Astrocyte (in vitro differentiated cells and primary cell): ENCODE results near the gene OR51D1. TPM values are rescaled to one million over a fixed set of nuclear protein-coding genes. Genes with fewer than 3 reads are reported as not detected.
A peak's percentile ranks its signal among the peaks of the same experiment; 100 is the strongest.

Experiments
- DNase-seq: peaks from one replicate; pipeline ENCODE4 v3.0.0-alpha.2; 2010; ENCODE audit warnings: low read depth
- FAIRE-seq: peaks from 2 replicates; lab custom pipeline; 2011; peaks lifted over from hg19 to GRCh38; lab: Jason Lieb, UNC
- H2AFZ ChIP-seq: 2 replicates; pipeline ENCODE4 v1.6.0; 2012; ENCODE audit warnings: low read depth, low read length, inconsistent platforms
- H3K27ac ChIP-seq: 2 replicates; pipeline ENCODE4 v1.5.1; 2011; ENCODE audit warnings: low read depth, low read length, inconsistent platforms
- H3K27me3 ChIP-seq: 2 replicates; pipeline ENCODE4 v1.6.0; 2011; ENCODE audit warnings: low read length, inconsistent platforms; ENCODE audit not compliant: insufficient read depth
- H3K36me3 ChIP-seq: 2 replicates; pipeline ENCODE4 v1.5.1; 2011; ENCODE audit warnings: low read length, inconsistent platforms; ENCODE audit not compliant: insufficient read depth
- H3K4me1 ChIP-seq: 2 replicates; pipeline ENCODE4 v1.5.1; 2011; ENCODE audit warnings: low read length, inconsistent platforms; ENCODE audit not compliant: insufficient read depth
- H3K4me2 ChIP-seq: 2 replicates; pipeline ENCODE4 v1.6.0; 2012; ENCODE audit warnings: low read length, inconsistent platforms
- H3K4me3 ChIP-seq: 2 replicates; pipeline ENCODE4 v1.5.1; 2011; ENCODE audit warnings: low read depth, mild to moderate bottlenecking, low read length, inconsistent platforms; ENCODE audit not compliant: insufficient read depth
- H3K79me2 ChIP-seq: 2 replicates; pipeline ENCODE4 v1.6.0; 2012; ENCODE audit warnings: mild to moderate bottlenecking, low read length, inconsistent platforms; ENCODE audit not compliant: insufficient read depth
- H3K9ac ChIP-seq: 2 replicates; pipeline ENCODE4 v1.6.0; 2012; ENCODE audit warnings: mild to moderate bottlenecking, low read length, inconsistent platforms
- H3K9me3 ChIP-seq: 2 replicates; pipeline ENCODE4 v1.5.1; 2012; ENCODE audit warnings: low read depth, mild to moderate bottlenecking, low read length, inconsistent platforms; ENCODE audit not compliant: insufficient read depth
- H4K20me1 ChIP-seq: 2 replicates; pipeline ENCODE4 v1.6.0; 2012; ENCODE audit warnings: low read length, inconsistent platforms; ENCODE audit not compliant: insufficient read depth
- H3K27ac Mint-ChIP-seq: one replicate; pipeline ENCODE4 v1.8.0; 2021; ENCODE audit warnings: mild to moderate bottlenecking, mixed read lengths; ENCODE audit not compliant: unreplicated experiment
- H3K27me3 Mint-ChIP-seq: one replicate; pipeline ENCODE4 v1.8.0; 2021; ENCODE audit warnings: low read depth, mixed read lengths; ENCODE audit not compliant: unreplicated experiment
- H3K36me3 Mint-ChIP-seq: one replicate; pipeline ENCODE4 v1.8.0; 2021; ENCODE audit warnings: low read depth, mixed read lengths; ENCODE audit not compliant: unreplicated experiment
- H3K4me1 Mint-ChIP-seq: one replicate; pipeline ENCODE4 v1.8.0; 2021; ENCODE audit warnings: low read depth, mixed read lengths; ENCODE audit not compliant: unreplicated experiment
- H3K4me3 Mint-ChIP-seq: one replicate; pipeline ENCODE4 v1.8.0; 2021; ENCODE audit warnings: mild to moderate bottlenecking, moderate library complexity, mixed read lengths; ENCODE audit not compliant: unreplicated experiment
- H3K9me3 Mint-ChIP-seq: one replicate; pipeline ENCODE4 v1.8.0; 2021; ENCODE audit warnings: mild to moderate bottlenecking, mixed read lengths; ENCODE audit not compliant: unreplicated experiment
- EZH2 ChIP-seq: IDR thresholded peaks from 2 replicates; pipeline ENCODE4 v1.6.1; 2012; ENCODE audit warnings: mild to moderate bottlenecking, low read length, inconsistent platforms; ENCODE audit not compliant: insufficient read depth
- total RNA-seq: library from RNA; stranded (reverse); gene quantifications from 2 replicates; pipeline ENCODE4 v1.2.1, GENCODE V29; 2021
- TF ChIP-seq, protein P1 (sequence below): IDR thresholded peaks from 2 replicates; pipeline ENCODE4 v1.5.1; 2011; ENCODE audit warnings: low read depth, mild to moderate bottlenecking, inconsistent platforms, low read length, moderate library complexity; ENCODE audit not compliant: insufficient read depth

Gene OR51D1
- total RNA-seq, 1 donor from 2014 or later, result not detected

- no peaks in the 10 kb centered on the region for H3K27me3 ChIP-seq
- no peak for FAIRE-seq
- peaks cover 4% of the 10 kb centered on the region for H3K9me3 ChIP-seq
- H3K27ac ChIP-seq, result no peak overlapping the region
- TF ChIP-seq EZH2, result no peak
- TF ChIP-seq, protein P1, sequence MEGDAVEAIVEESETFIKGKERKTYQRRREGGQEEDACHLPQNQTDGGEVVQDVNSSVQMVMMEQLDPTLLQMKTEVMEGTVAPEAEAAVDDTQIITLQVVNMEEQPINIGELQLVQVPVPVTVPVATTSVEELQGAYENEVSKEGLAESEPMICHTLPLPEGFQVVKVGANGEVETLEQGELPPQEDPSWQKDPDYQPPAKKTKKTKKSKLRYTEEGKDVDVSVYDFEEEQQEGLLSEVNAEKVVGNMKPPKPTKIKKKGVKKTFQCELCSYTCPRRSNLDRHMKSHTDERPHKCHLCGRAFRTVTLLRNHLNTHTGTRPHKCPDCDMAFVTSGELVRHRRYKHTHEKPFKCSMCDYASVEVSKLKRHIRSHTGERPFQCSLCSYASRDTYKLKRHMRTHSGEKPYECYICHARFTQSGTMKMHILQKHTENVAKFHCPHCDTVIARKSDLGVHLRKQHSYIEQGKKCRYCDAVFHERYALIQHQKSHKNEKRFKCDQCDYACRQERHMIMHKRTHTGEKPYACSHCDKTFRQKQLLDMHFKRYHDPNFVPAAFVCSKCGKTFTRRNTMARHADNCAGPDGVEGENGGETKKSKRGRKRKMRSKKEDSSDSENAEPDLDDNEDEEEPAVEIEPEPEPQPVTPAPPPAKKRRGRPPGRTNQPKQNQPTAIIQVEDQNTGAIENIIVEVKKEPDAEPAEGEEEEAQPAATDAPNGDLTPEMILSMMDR, result peak; percentile 67
- H3K36me3 ChIP-seq, result no peaks in the 10 kb centered on the region
- no peaks in the 10 kb centered on the region for H4K20me1 ChIP-seq
- no peak overlapping the region for H3K4me3 ChIP-seq
- H3K4me1 ChIP-seq, result no peaks in the 10 kb centered on the region
- no peak overlapping the region for H3K4me2 ChIP-seq
- Mint-ChIP-seq H3K4me3 (no peak overlapping the region), H3K27me3 (no peaks in the 10 kb centered on the region), H3K9me3 (no peaks in the 10 kb centered on the region), H3K36me3 (no peaks in the 10 kb centered on the region), H3K4me1 (no peaks in the 10 kb centered on the region), H3K27ac (no peak overlapping the region)
- peak; percentile 8 for DNase-seq
- no peaks in the 10 kb centered on the region for H3K79me2 ChIP-seq
- H2AFZ ChIP-seq, result no peak overlapping the region
- H3K9ac ChIP-seq, result no peak overlapping the region
Measured at GRCh38 chr11:4626207-4627099, 10.8 kb upstream of the OR51D1 start.

- H3K36me3 Mint-ChIP-seq, result no peaks in the 10 kb centered on the region
- Histone ChIP-seq H3K79me2 (no peaks in the 10 kb centered on the region), H3K9me3 (no peaks in the 10 kb centered on the region), H3K4me2 (no peak overlapping the region), H3K4me1 (no peaks in the 10 kb centered on the region), H3K9ac (no peak overlapping the region), H3K27me3 (peaks cover 3% of the 10 kb centered on the region), H2AFZ (no peak overlapping the region), H4K20me1 (no peaks in the 10 kb centered on the region), H3K36me3 (no peaks in the 10 kb centered on the region), H3K27ac (no peak overlapping the region), H3K4me3 (no peak overlapping the region)
- TF ChIP-seq, protein P1, result no peak
- TF ChIP-seq EZH2, result no peak
- FAIRE-seq (no peak), DNase-seq (no peak)
- H3K4me3 Mint-ChIP-seq, result no peak overlapping the region
- no peak overlapping the region for H3K27ac Mint-ChIP-seq
- no peaks in the 10 kb centered on the region for H3K27me3 Mint-ChIP-seq
- H3K4me1 Mint-ChIP-seq, result peaks cover under 1% of the 10 kb centered on the region
- peaks cover 2% of the 10 kb centered on the region for H3K9me3 Mint-ChIP-seq
Measured at GRCh38 chr11:4636136-4636535, 1.1 kb upstream of the OR51D1 start.

GRCh38 chr11:4637662-4638047 is 378 bp downstream of the OR51D1 start:
- TF ChIP-seq EZH2, result no peak
- TF ChIP-seq, protein P1, result no peak
- H3K4me1 ChIP-seq, result no peaks in the 10 kb centered on the region
- H4K20me1 ChIP-seq, result no peaks in the 10 kb centered on the region
- peaks cover 3% of the 10 kb centered on the region for H3K27me3 ChIP-seq
- H2AFZ ChIP-seq, result no peak overlapping the region
- no peaks in the 10 kb centered on the region for H3K36me3 ChIP-seq
- H3K27ac ChIP-seq, result no peak overlapping the region
- H3K4me1 Mint-ChIP-seq, result peaks cover 8% of the 10 kb centered on the region
- no peaks in the 10 kb centered on the region for H3K79me2 ChIP-seq
- H3K9ac ChIP-seq, result no peak overlapping the region
- DNase-seq (no peak), FAIRE-seq (no peak)
- H3K36me3 Mint-ChIP-seq, result no peaks in the 10 kb centered on the region
- no peaks in the 10 kb centered on the region for H3K9me3 ChIP-seq
- no peak overlapping the region for H3K4me3 Mint-ChIP-seq
- no peak overlapping the region for H3K27ac Mint-ChIP-seq
- H3K4me3 ChIP-seq, result no peak overlapping the region
- no peak overlapping the region for H3K4me2 ChIP-seq
- no peaks in the 10 kb centered on the region for H3K9me3 Mint-ChIP-seq
- H3K27me3 Mint-ChIP-seq, result no peaks in the 10 kb centered on the region
